ENCODE measurements around the gene NCAPD2.

DNA sequence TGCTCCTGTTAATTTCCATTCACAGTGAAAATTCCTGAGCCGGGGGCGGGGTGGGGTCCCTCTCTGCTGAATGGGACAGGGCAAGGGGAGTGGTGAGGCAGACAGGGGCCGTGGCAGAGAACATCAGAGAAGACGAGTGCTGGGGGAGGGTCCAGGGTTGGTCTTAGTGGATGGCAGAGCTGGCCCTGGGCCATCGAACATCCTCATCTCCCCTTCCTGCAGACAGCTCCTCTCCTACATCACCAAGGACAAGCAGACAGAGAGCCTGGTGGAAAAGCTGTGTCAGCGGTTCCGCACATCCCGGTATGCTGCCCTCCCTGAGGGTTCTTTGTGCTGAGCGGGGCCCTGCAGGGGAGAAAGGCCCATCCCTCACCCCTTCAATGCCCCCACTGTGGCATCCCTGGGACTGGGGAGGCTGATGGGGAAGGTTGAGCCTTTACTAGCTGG, 35.4 kb downstream of the NCAPD2 start:
- TF ChIP-seq, protein P1, sequence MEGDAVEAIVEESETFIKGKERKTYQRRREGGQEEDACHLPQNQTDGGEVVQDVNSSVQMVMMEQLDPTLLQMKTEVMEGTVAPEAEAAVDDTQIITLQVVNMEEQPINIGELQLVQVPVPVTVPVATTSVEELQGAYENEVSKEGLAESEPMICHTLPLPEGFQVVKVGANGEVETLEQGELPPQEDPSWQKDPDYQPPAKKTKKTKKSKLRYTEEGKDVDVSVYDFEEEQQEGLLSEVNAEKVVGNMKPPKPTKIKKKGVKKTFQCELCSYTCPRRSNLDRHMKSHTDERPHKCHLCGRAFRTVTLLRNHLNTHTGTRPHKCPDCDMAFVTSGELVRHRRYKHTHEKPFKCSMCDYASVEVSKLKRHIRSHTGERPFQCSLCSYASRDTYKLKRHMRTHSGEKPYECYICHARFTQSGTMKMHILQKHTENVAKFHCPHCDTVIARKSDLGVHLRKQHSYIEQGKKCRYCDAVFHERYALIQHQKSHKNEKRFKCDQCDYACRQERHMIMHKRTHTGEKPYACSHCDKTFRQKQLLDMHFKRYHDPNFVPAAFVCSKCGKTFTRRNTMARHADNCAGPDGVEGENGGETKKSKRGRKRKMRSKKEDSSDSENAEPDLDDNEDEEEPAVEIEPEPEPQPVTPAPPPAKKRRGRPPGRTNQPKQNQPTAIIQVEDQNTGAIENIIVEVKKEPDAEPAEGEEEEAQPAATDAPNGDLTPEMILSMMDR (IDR thresholded peaks at IDR 0.05), result no peak
- no peak for TF ChIP-seq POLR2A (IDR thresholded peaks at IDR 0.05)
